Neural progenitor cell (in vitro differentiated cells): ENCODE results near the gene CALN1. TPM values are rescaled to one million over a fixed set of nuclear protein-coding genes. Genes with fewer than 3 reads are reported as not detected.
"Not testable (repeated sequence)": the region's sequence is repeated elsewhere in the genome, so short reads cannot be mapped to it uniquely, and the experiment has no call there.

Experiments
- DNase-seq: peaks from one replicate; pipeline ENCODE4 v3.0.0-alpha.2; 2016; ENCODE audit warnings: low spot score
- H2AFZ ChIP-seq: fragments of 200-600 bp; sonication (generic); replicated peaks from 2 replicates; pipeline ENCODE4 v1.6.1; 2016; ENCODE audit warnings: antibody characterized with exemption
- H3F3A ChIP-seq: fragments of 200-600 bp; sonication (generic); 2 replicates; pipeline ENCODE4 v1.6.1; 2016; ENCODE audit warnings: antibody characterized with exemption, low read depth
- H3K27ac ChIP-seq: fragments of 200-600 bp; sonication (generic); 2 replicates; pipeline ENCODE4 v1.5.1; 2016; ENCODE audit warnings: mild to moderate bottlenecking
- H3K27me3 ChIP-seq: fragments of 200-600 bp; sonication (generic); 2 replicates; pipeline ENCODE4 v1.6.1; 2016; ENCODE audit warnings: mild to moderate bottlenecking, moderate library complexity
- H3K36me3 ChIP-seq: fragments of 200-600 bp; sonication (generic); 2 replicates; pipeline ENCODE4 v1.5.1; 2016
- H3K4me1 ChIP-seq: fragments of 200-600 bp; sonication (generic); 2 replicates; pipeline ENCODE4 v1.6.1; 2016; ENCODE audit warnings: mixed run types
- H3K4me2 ChIP-seq: fragments of 200-600 bp; sonication (generic); 2 replicates; pipeline ENCODE4 v1.6.1; 2016
- H3K4me3 ChIP-seq: fragments of 200-600 bp; sonication (generic); 2 replicates; pipeline ENCODE4 v1.5.1; 2016
- H3K79me2 ChIP-seq: fragments of 200-600 bp; sonication (generic); 2 replicates; pipeline ENCODE4 v1.6.1; 2016; ENCODE audit warnings: low read depth
- H3K9ac ChIP-seq: fragments of 200-600 bp; sonication (generic); 2 replicates; pipeline ENCODE4 v1.6.1; 2016
- H3K9me3 ChIP-seq: fragments of 200-600 bp; sonication (generic); 2 replicates; pipeline ENCODE4 v1.5.1; 2016; ENCODE audit warnings: low read depth
- H4K20me1 ChIP-seq: fragments of 200-600 bp; sonication (generic); 2 replicates; pipeline ENCODE4 v1.6.1; 2016; ENCODE audit warnings: low read depth
- H3K27ac Mint-ChIP-seq: 3 replicates; pipeline ENCODE4 v1.8.0; 2021; ENCODE audit warnings: mixed read lengths
- H3K27me3 Mint-ChIP-seq: 2 replicates; pipeline ENCODE4 v1.8.0; 2022; ENCODE audit warnings: low read depth, mild to moderate bottlenecking, inconsistent platforms, moderate library complexity, mixed read lengths; ENCODE audit not compliant: insufficient read depth
- H3K36me3 Mint-ChIP-seq: 3 replicates; pipeline ENCODE4 v1.8.0; 2021; ENCODE audit warnings: mixed read lengths
- H3K4me1 Mint-ChIP-seq: 3 replicates; pipeline ENCODE4 v1.8.0; 2021; ENCODE audit warnings: mixed read lengths
- H3K4me3 Mint-ChIP-seq: 3 replicates; pipeline ENCODE4 v1.8.0; 2021; ENCODE audit warnings: mild to moderate bottlenecking, moderate library complexity, mixed read lengths
- H3K9me3 Mint-ChIP-seq: 3 replicates; pipeline ENCODE4 v1.8.0; 2020; ENCODE audit warnings: mixed read lengths
- CTCF ChIP-seq: fragments of 200-600 bp; sonication (generic); IDR thresholded peaks from 2 replicates; pipeline ENCODE4 v1.5.1; 2017; ENCODE audit warnings: antibody characterized with exemption, mild to moderate bottlenecking
- EZH2 ChIP-seq: fragments of 200-600 bp; sonication (generic); IDR thresholded peaks from 2 replicates; pipeline ENCODE4 v1.6.1; 2017; ENCODE audit warnings: antibody characterized with exemption, mild to moderate bottlenecking, moderate library complexity
- total RNA-seq: library from RNA; depleted of rRNA; stranded (reverse); fragments of >200 nt; gene quantifications from 2 replicates; pipeline ENCODE4 v1.2.3, GENCODE V29; 2015; ENCODE audit warnings: low replicate concordance

Gene CALN1
- total RNA-seq, 1 donor from 2014 or later = 3.1 TPM

GRCh38 chr7:71739520-71740173 lies 672.5 kb downstream of the CALN1 start:
- no peak overlapping the region for H2AFZ ChIP-seq
- no peak for TF ChIP-seq EZH2
- TF ChIP-seq CTCF = peak; percentile 15
- peaks cover 16% of the 10 kb centered on the region for H3K4me1 ChIP-seq
- H4K20me1 ChIP-seq = no peaks in the 10 kb centered on the region
- no peaks in the 10 kb centered on the region for H3K27me3 ChIP-seq
- H3K79me2 ChIP-seq = no peaks in the 10 kb centered on the region
- peak overlapping the region; percentile 16 for H3K4me3 ChIP-seq
- H3K27ac ChIP-seq = no peak overlapping the region
- Mint-ChIP-seq H3K27me3 (peaks cover 3% of the 10 kb centered on the region), H3K27ac (no peak overlapping the region), H3K36me3 (peaks cover 2% of the 10 kb centered on the region), H3K4me1 (peaks cover 17% of the 10 kb centered on the region), H3K9me3 (peaks cover 5% of the 10 kb centered on the region), H3K4me3 (no peak overlapping the region)
- no peaks in the 10 kb centered on the region for H3K9me3 ChIP-seq
- H3F3A ChIP-seq = peaks cover 22% of the 10 kb centered on the region
- H3K9ac ChIP-seq = no peak overlapping the region
- peak overlapping the region; percentile 68 for H3K4me2 ChIP-seq
- no peaks in the 10 kb centered on the region for H3K36me3 ChIP-seq
- peak; percentile 90 for DNase-seq

- H3K9me3 Mint-ChIP-seq, H3K27ac ChIP-seq, H3K9me3 ChIP-seq, H3K4me3 ChIP-seq, H4K20me1 ChIP-seq, DNase-seq, H3K9ac ChIP-seq, H3K27me3 Mint-ChIP-seq, H3K27me3 ChIP-seq, H3K4me3 Mint-ChIP-seq, H3K4me2 ChIP-seq, H3K36me3 Mint-ChIP-seq, H3K79me2 ChIP-seq, H3K36me3 ChIP-seq, H3K27ac Mint-ChIP-seq, H2AFZ ChIP-seq: not testable (repeated sequence)
- H3K4me1 Mint-ChIP-seq = peaks cover 17% of the 10 kb centered on the region
- H3F3A ChIP-seq = peaks cover 22% of the 10 kb centered on the region
- peaks cover 16% of the 10 kb centered on the region for H3K4me1 ChIP-seq
These were observed 674.1 kb downstream of the CALN1 start for GRCh38 chr7:71737931-71738540.

- Mint-ChIP-seq H3K27ac (peak overlapping the region; percentile 69), H3K27me3 (peaks cover 3% of the 10 kb centered on the region), H3K36me3 (no peaks in the 10 kb centered on the region), H3K4me1 (peaks cover 25% of the 10 kb centered on the region), H3K9me3 (peaks cover 3% of the 10 kb centered on the region), H3K4me3 (no peak overlapping the region)
- Histone ChIP-seq H3K27ac (no peak overlapping the region), H3K36me3 (no peaks in the 10 kb centered on the region), H3K9ac (no peak overlapping the region), H3K79me2 (no peaks in the 10 kb centered on the region), H4K20me1 (no peaks in the 10 kb centered on the region), H3K4me3 (no peak overlapping the region), H3K4me1 (peaks cover 16% of the 10 kb centered on the region), H2AFZ (peak overlapping the region; percentile 9), H3K27me3 (no peaks in the 10 kb centered on the region), H3K9me3 (no peaks in the 10 kb centered on the region), H3F3A (peaks cover 22% of the 10 kb centered on the region), H3K4me2 (no peak overlapping the region)
- DNase-seq = peak; percentile 85
- TF ChIP-seq EZH2 (no peak), CTCF (peak; percentile 91)
These were observed 676.1 kb downstream of the CALN1 start for GRCh38 chr7:71735961-71736556.
